ENCODE results near the gene LRRC30. TPM values are rescaled to one million over a fixed set of nuclear protein-coding genes. Genes with fewer than 3 reads are reported as not detected.

Gene LRRC30
- total and polyA plus RNA-seq, 5 donors from 2014 or later: not detected

- Histone ChIP-seq H3K27me3 (ENCODE audit: control insufficient read depth, insufficient read depth, low read length) (no peaks in the 10 kb centered on the region), H3K4me1 (ENCODE audit: control insufficient read depth, insufficient read depth, low read length, poor library complexity, severe bottlenecking) (no peaks in the 10 kb centered on the region), H3K36me3 (ENCODE audit: control insufficient read depth, insufficient read depth, low read length) (no peaks in the 10 kb centered on the region), H3K9me3 (ENCODE audit: control insufficient read depth in 2 of 2, low read length in 2 of 2) (no peaks in the 10 kb centered on the region), H3K4me3 (ENCODE audit: low read depth, low read length) (no peak overlapping the region), H3K27ac (ENCODE audit: insufficient read depth, low read length, poor library complexity, severe bottlenecking) (no peak overlapping the region)
- no peaks in the 10 kb centered on the region for H3K36me3 Mint-ChIP-seq
- H3K4me3 Mint-ChIP-seq: no peak overlapping the region
- no peaks in the 10 kb centered on the region for H3K27me3 Mint-ChIP-seq
- H3K9me3 Mint-ChIP-seq: peaks cover 0 to 14% (median 8%) of the 10 kb centered on the region in 7 donors
- no peak overlapping the region for H3K27ac Mint-ChIP-seq
- ATAC-seq (ENCODE audit: low read depth in 2 of 2) (no peak), DNase-seq (no peak)
- no peaks in the 10 kb centered on the region for H3K4me1 Mint-ChIP-seq
Observed at GRCh38 chr18:7267973-7268372, 37.1 kb downstream of the LRRC30 start.

DNA sequence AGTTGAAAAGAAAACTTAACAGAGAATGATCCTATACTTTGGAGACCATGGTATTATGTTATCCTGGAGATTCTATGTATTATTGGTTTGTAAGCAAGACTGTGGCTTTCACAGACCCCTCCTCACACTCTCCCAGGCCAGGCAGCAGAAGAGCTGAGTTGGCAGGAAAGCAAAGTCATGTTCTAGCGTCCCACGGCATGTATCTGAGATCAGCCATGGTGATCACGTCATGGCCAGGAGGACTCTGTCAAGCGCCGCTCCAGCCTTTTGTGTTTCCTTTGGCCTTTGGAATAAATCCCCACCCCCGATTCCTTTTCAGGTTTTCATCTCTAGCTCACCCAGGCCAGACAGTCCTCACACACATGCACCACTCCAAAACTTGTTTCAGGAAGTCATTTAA is 39.1 kb downstream of the LRRC30 start:
- no peaks in the 10 kb centered on the region for H3K36me3 ChIP-seq (ENCODE audit: control insufficient read depth, insufficient read depth, low read length)
- H3K9me3 ChIP-seq (ENCODE audit: control insufficient read depth in 2 of 2, low read length in 2 of 2): no peaks in the 10 kb centered on the region
- H3K27ac ChIP-seq (ENCODE audit: insufficient read depth, low read length, poor library complexity, severe bottlenecking): no peak overlapping the region
- no peaks in the 10 kb centered on the region for H3K4me1 ChIP-seq (ENCODE audit: control insufficient read depth, insufficient read depth, low read length, poor library complexity, severe bottlenecking)
- no peaks in the 10 kb centered on the region for H3K27me3 Mint-ChIP-seq
- H3K4me3 Mint-ChIP-seq: no peak overlapping the region
- H3K9me3 Mint-ChIP-seq: peaks cover 0 to 10% (median 4%) of the 10 kb centered on the region in 7 donors
- H3K27me3 ChIP-seq (ENCODE audit: control insufficient read depth, insufficient read depth, low read length): no peaks in the 10 kb centered on the region
- H3K4me1 Mint-ChIP-seq: no peaks in the 10 kb centered on the region
- ATAC-seq (ENCODE audit: low read depth in 2 of 2): no peak
- no peak overlapping the region for H3K27ac Mint-ChIP-seq
- no peak for DNase-seq
- no peak overlapping the region for H3K4me3 ChIP-seq (ENCODE audit: low read depth, low read length)
- H3K36me3 Mint-ChIP-seq: no peaks in the 10 kb centered on the region

DNA sequence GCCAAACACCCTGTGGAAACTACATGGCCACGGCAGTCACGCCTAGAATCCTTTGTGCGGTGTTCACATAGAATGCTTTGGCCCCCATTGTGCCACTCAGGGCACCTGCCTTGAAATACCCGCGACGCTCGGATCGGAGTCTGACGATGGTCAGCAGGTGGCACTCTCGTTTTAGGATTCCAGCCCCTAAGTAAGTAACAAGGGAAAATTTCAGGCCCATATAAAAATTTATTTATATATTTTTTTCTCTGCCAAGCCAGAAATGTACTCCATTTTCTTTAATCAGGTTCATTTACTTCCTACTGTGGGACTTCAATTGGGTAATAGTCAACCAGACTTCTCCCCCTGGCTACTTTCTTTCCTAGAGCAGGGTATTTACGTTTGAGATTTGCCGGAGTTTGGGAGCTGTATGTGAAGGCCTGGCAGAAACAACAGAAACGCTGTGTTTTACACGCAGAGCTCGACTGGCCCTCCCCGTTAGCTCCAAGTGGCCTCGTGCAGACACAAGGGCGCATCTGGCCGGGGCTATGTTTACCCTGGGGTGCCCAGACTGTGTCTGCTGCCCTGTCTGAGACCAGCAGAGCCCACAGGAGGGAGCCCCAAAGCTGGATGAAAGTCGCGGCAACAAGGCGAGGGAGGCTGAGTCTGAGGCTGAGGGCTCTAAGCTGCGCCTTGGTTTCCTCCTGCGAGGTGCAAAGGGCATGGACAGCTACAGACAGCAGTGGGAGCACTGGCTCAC is 41.6 kb downstream of the LRRC30 start:
- Mint-ChIP-seq H3K27me3 (no peaks in the 10 kb centered on the region), H3K27ac (no peak overlapping the region), H3K4me1 (no peaks in the 10 kb centered on the region), H3K36me3 (no peaks in the 10 kb centered on the region), H3K9me3 (peaks cover 0 to 10% (median 3%) of the 10 kb centered on the region in 7 donors), H3K4me3 (no peak overlapping the region)
- no peak overlapping the region for H3K27ac ChIP-seq (ENCODE audit: insufficient read depth, low read length, poor library complexity, severe bottlenecking)
- no peaks in the 10 kb centered on the region for H3K27me3 ChIP-seq (ENCODE audit: control insufficient read depth, insufficient read depth, low read length)
- DNase-seq: no peak
- ATAC-seq (ENCODE audit: low read depth in 2 of 2): no peak
- H3K4me1 ChIP-seq (ENCODE audit: control insufficient read depth, insufficient read depth, low read length, poor library complexity, severe bottlenecking): no peaks in the 10 kb centered on the region
- no peaks in the 10 kb centered on the region for H3K9me3 ChIP-seq (ENCODE audit: control insufficient read depth in 2 of 2, low read length in 2 of 2)
- no peak overlapping the region for H3K4me3 ChIP-seq (ENCODE audit: low read depth, low read length)
- H3K36me3 ChIP-seq (ENCODE audit: control insufficient read depth, insufficient read depth, low read length): no peaks in the 10 kb centered on the region

DNA sequence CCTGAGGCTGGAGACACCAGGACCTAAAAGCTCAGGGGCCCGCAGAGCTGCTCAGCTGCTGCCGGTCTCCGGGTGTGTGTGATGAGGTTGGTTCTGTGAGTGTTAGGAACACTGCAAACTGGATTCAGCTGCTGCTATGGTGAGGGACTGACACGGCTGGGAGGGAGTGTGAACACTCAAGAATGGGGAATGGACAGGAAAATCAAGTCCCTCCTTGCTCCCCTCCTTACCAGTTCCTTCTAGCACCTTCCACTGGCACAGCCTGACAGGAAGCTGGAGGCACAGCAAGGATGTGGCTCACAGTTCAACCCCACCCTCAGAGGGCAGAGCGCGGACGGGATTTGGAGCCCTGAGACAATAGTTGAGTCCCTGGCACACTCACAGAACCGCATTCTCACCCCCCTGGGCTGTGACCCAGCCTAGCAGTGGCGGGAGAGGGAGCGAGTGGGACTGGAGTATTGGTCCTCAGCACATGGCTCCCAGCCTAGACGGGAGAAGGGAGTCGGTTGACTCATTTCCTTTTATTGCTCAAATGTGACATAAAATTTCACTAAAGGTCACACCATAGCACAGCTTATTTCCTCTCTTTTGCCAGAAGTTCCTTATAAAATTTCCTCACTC is 42.5 kb downstream of the LRRC30 start:
- Histone ChIP-seq H3K27ac (ENCODE audit: insufficient read depth, low read length, poor library complexity, severe bottlenecking) (no peak overlapping the region), H3K9me3 (ENCODE audit: control insufficient read depth in 2 of 2, low read length in 2 of 2) (no peaks in the 10 kb centered on the region), H3K4me1 (ENCODE audit: control insufficient read depth, insufficient read depth, low read length, poor library complexity, severe bottlenecking) (no peaks in the 10 kb centered on the region), H3K36me3 (ENCODE audit: control insufficient read depth, insufficient read depth, low read length) (no peaks in the 10 kb centered on the region), H3K4me3 (ENCODE audit: low read depth, low read length) (no peak overlapping the region), H3K27me3 (ENCODE audit: control insufficient read depth, insufficient read depth, low read length) (no peaks in the 10 kb centered on the region)
- ATAC-seq (ENCODE audit: low read depth in 2 of 2) (no peak), DNase-seq (no peak)
- no peaks in the 10 kb centered on the region for H3K36me3 Mint-ChIP-seq
- peaks cover 0 to 10% (median 3%) of the 10 kb centered on the region in 7 donors for H3K9me3 Mint-ChIP-seq
- H3K27me3 Mint-ChIP-seq: no peaks in the 10 kb centered on the region
- H3K4me1 Mint-ChIP-seq: no peaks in the 10 kb centered on the region
- no peak overlapping the region for H3K4me3 Mint-ChIP-seq
- H3K27ac Mint-ChIP-seq: peak overlapping the region in 1 of 3 donors; percentile 63

DNA sequence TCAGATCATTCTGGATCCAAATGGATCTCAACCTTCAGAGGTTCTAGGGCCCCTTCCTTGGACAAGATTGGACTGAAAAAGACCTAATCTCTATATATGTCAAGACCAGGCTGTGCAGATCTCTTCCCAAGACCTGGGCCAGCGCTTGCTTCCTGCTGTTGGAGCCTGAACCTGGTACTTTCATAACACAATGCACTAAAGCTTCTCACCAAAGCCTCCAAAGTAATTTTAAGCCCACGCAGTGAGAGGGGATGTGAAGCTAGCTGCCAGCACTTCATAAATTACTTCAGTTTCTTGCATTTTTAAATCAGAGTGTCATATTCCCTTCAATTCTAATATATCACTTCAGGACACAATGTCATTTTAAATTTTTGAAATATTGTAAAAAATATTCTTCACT is 50.7 kb downstream of the LRRC30 start:
- Histone ChIP-seq H3K4me1 (ENCODE audit: control insufficient read depth, insufficient read depth, low read length, poor library complexity, severe bottlenecking) (no peaks in the 10 kb centered on the region), H3K4me3 (ENCODE audit: low read depth, low read length) (no peak overlapping the region), H3K27ac (ENCODE audit: insufficient read depth, low read length, poor library complexity, severe bottlenecking) (no peak overlapping the region), H3K36me3 (ENCODE audit: control insufficient read depth, insufficient read depth, low read length) (no peaks in the 10 kb centered on the region), H3K27me3 (ENCODE audit: control insufficient read depth, insufficient read depth, low read length) (no peaks in the 10 kb centered on the region), H3K9me3 (ENCODE audit: control insufficient read depth in 2 of 2, low read length in 2 of 2) (no peaks in the 10 kb centered on the region)
- Mint-ChIP-seq H3K4me1 (no peaks in the 10 kb centered on the region), H3K27ac (no peak overlapping the region), H3K9me3 (peaks cover 0 to 15% (median 4%) of the 10 kb centered on the region in 7 donors), H3K27me3 (no peaks in the 10 kb centered on the region), H3K36me3 (no peaks in the 10 kb centered on the region), H3K4me3 (no peak overlapping the region)
- ATAC-seq (ENCODE audit: low read depth in 2 of 2) (no peak), DNase-seq (no peak)

Other genes starting within 250 kb of the LRRC30 start
- not detected for gene LAMA1, start 113.3 kb upstream of the LRRC30 start, total RNA-seq
- not detected for gene LAMA1, start 113.3 kb upstream of the LRRC30 start, polyA plus RNA-seq